ENCODE results near the gene SCGB3A1.

Gene SCGB3A1

GRCh38 chr5:180637962-180638680, 46.8 kb upstream of the SCGB3A1 start:
- H3K79me1 ChIP-seq (ENCODE audit: low read length), result no peaks in the 10 kb centered on the region
- H2AFZ ChIP-seq (ENCODE audit: insufficient read depth, low read length, poor library complexity), result no peak overlapping the region
- H3K23ac ChIP-seq (ENCODE audit: low read length), result no peak overlapping the region
- H3K79me2 ChIP-seq (ENCODE audit: control insufficient read depth, insufficient read depth, low read length, poor library complexity), result no peaks in the 10 kb centered on the region
- H2BK12ac ChIP-seq (ENCODE audit: low read length), result no peak overlapping the region
- no peak overlapping the region for H2BK120ac ChIP-seq (ENCODE audit: insufficient read depth, low read length, poor library complexity)
- no peak overlapping the region for H2AK5ac ChIP-seq (ENCODE audit: low read length)
- H4K12ac ChIP-seq (ENCODE audit: low read depth, low read length), result no peak overlapping the region
- H3K4me1 ChIP-seq (ENCODE audit: control insufficient read depth in 1 of 2, insufficient read depth in 2 of 2, low read length in 2 of 2), result peaks cover 0 to 1% of the 10 kb centered on the region in 2 experiments
- H3K27ac ChIP-seq (ENCODE audit: low read depth, low read length), result no peak overlapping the region
- H3K9me3 ChIP-seq (ENCODE audit: insufficient read depth, low read depth, low read length), result peaks cover 2% of the 10 kb centered on the region
- no peak overlapping the region for H3K4me2 ChIP-seq (ENCODE audit: low read length)
- no peak overlapping the region for H3K4ac ChIP-seq (ENCODE audit: low read depth, low read length)
- H3K14ac ChIP-seq (ENCODE audit: low read length), result no peak overlapping the region
- H3K18ac ChIP-seq (ENCODE audit: low read length), result no peak overlapping the region
- no peaks in the 10 kb centered on the region for H3K27me3 ChIP-seq (ENCODE audit: insufficient read depth, low read length)
- H3K9ac ChIP-seq (ENCODE audit: low read length), result no peak overlapping the region
- no peaks in the 10 kb centered on the region for H3K36me3 ChIP-seq (ENCODE audit: control insufficient read depth in 1 of 2, insufficient read depth in 2 of 2, low read length in 2 of 2)
- no peak overlapping the region for H4K91ac ChIP-seq (ENCODE audit: low read depth, low read length)
- no peak for DNase-seq
- no peak overlapping the region for H2BK5ac ChIP-seq (ENCODE audit: low read depth, low read length, poor library complexity)
- H4K8ac ChIP-seq (ENCODE audit: low read depth, low read length), result no peak overlapping the region
- no CpG with 5 or more reads among the region's 20 CpGs for WGBS (ENCODE audit: extremely low coverage, insufficient coverage, insufficient read length)
- H3K4me3 ChIP-seq (ENCODE audit: low read depth, low read length), result no peak overlapping the region

DNA sequence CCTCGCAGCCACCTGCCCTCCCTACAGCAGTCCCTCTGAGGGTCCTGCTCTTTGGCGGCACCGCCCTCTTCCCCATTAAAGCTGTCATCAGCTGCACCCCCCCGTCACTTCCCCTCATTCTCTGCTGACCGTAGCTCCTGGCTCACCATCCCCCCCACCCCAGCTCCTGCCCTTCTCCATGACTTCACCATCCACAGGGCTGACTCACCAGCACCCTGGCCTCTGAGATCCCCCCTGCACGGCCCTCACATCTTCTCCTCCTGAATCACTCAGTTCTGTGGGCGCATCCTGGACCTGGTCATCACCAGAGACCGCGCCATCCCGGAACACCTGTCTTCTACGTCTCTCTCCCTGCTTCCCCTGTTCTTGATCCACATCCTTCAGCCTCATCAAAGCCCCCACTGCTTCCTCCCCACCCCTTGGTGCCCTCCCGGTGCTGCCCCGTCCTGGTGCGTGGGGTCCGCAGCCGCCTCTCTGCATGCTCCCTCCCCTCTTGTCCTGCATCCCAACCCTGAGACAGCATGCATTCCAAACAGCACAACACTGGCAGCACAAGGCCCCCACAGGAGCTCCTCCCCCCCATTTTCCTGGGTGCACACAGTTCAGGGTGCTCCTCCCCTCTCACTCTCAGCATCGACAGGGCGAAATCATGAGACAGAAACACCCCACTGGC, 45.2 kb upstream of the SCGB3A1 start:
- H3K27me3 ChIP-seq (ENCODE audit: insufficient read depth, low read length), result no peaks in the 10 kb centered on the region
- H2BK12ac ChIP-seq (ENCODE audit: low read length), result no peak overlapping the region
- DNase-seq, result no peak
- no peak overlapping the region for H3K4me3 ChIP-seq (ENCODE audit: low read depth, low read length)
- no peak overlapping the region for H4K91ac ChIP-seq (ENCODE audit: low read depth, low read length)
- H4K12ac ChIP-seq (ENCODE audit: low read depth, low read length), result no peak overlapping the region
- H3K4ac ChIP-seq (ENCODE audit: low read depth, low read length), result no peak overlapping the region
- no peak overlapping the region for H4K8ac ChIP-seq (ENCODE audit: low read depth, low read length)
- no peaks in the 10 kb centered on the region for H3K79me1 ChIP-seq (ENCODE audit: low read length)
- H2AK5ac ChIP-seq (ENCODE audit: low read length), result no peak overlapping the region
- no peak overlapping the region for H3K4me2 ChIP-seq (ENCODE audit: low read length)
- no peak overlapping the region for H3K23ac ChIP-seq (ENCODE audit: low read length)
- H3K36me3 ChIP-seq (ENCODE audit: control insufficient read depth in 1 of 2, insufficient read depth in 2 of 2, low read length in 2 of 2), result no peaks in the 10 kb centered on the region
- no peak overlapping the region for H3K27ac ChIP-seq (ENCODE audit: low read depth, low read length)
- no CpG with 5 or more reads among the region's 18 CpGs for WGBS (ENCODE audit: extremely low coverage, insufficient coverage, insufficient read length)
- H2BK120ac ChIP-seq (ENCODE audit: insufficient read depth, low read length, poor library complexity), result no peak overlapping the region
- peaks cover 3% of the 10 kb centered on the region for H3K9me3 ChIP-seq (ENCODE audit: insufficient read depth, low read depth, low read length)
- H3K4me1 ChIP-seq (ENCODE audit: control insufficient read depth in 1 of 2, insufficient read depth in 2 of 2, low read length in 2 of 2), result peaks cover 0 to 1% of the 10 kb centered on the region in 2 experiments
- H3K9ac ChIP-seq (ENCODE audit: low read length), result no peak overlapping the region
- H3K14ac ChIP-seq (ENCODE audit: low read length), result no peak overlapping the region
- no peak overlapping the region for H2AFZ ChIP-seq (ENCODE audit: insufficient read depth, low read length, poor library complexity)
- H3K79me2 ChIP-seq (ENCODE audit: control insufficient read depth, insufficient read depth, low read length, poor library complexity), result no peaks in the 10 kb centered on the region
- H2BK5ac ChIP-seq (ENCODE audit: low read depth, low read length, poor library complexity), result no peak overlapping the region
- H3K18ac ChIP-seq (ENCODE audit: low read length), result no peak overlapping the region

DNA sequence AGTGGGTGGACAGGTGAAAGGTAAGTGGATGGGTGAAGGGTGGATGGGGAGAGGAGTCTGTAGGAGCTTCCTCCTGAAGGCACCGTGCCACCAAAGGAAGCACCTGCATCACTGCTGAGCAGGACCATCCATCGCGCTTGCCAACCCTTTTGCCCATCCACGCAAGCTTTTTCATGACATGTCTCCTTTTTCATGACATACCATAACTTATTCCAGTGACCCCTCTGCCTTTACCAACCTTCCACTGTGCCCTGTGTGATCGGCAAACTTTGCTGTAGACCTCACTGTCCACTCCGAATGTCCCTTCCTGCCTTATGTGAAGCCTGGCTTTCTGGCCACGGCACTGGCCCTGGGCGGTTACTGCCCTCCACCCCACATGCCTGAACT, 44.7 kb upstream of the SCGB3A1 start:
- Histone ChIP-seq H4K91ac (ENCODE audit: low read depth, low read length) (no peak overlapping the region), H3K9me3 (ENCODE audit: insufficient read depth, low read depth, low read length) (peaks cover 4% of the 10 kb centered on the region), H3K4me2 (ENCODE audit: low read length) (no peak overlapping the region), H3K36me3 (ENCODE audit: control insufficient read depth in 1 of 2, insufficient read depth in 2 of 2, low read length in 2 of 2) (no peaks in the 10 kb centered on the region), H4K12ac (ENCODE audit: low read depth, low read length) (no peak overlapping the region), H2AK5ac (ENCODE audit: low read length) (no peak overlapping the region), H3K79me2 (ENCODE audit: control insufficient read depth, insufficient read depth, low read length, poor library complexity) (no peaks in the 10 kb centered on the region), H3K79me1 (ENCODE audit: low read length) (no peaks in the 10 kb centered on the region), H3K27me3 (ENCODE audit: insufficient read depth, low read length) (no peaks in the 10 kb centered on the region), H3K4me1 (ENCODE audit: control insufficient read depth in 1 of 2, insufficient read depth in 2 of 2, low read length in 2 of 2) (peaks cover 0 to 1% of the 10 kb centered on the region in 2 experiments), H2BK12ac (ENCODE audit: low read length) (no peak overlapping the region), H3K4ac (ENCODE audit: low read depth, low read length) (no peak overlapping the region), H3K4me3 (ENCODE audit: low read depth, low read length) (no peak overlapping the region), H2BK120ac (ENCODE audit: insufficient read depth, low read length, poor library complexity) (no peak overlapping the region), H3K9ac (ENCODE audit: low read length) (no peak overlapping the region), H2BK5ac (ENCODE audit: low read depth, low read length, poor library complexity) (no peak overlapping the region), H2AFZ (ENCODE audit: insufficient read depth, low read length, poor library complexity) (no peak overlapping the region), H3K23ac (ENCODE audit: low read length) (no peak overlapping the region), H4K8ac (ENCODE audit: low read depth, low read length) (no peak overlapping the region), H3K27ac (ENCODE audit: low read depth, low read length) (no peak overlapping the region), H3K18ac (ENCODE audit: low read length) (no peak overlapping the region), H3K14ac (ENCODE audit: low read length) (no peak overlapping the region)
- no CpG with 5 or more reads among the region's 8 CpGs for WGBS (ENCODE audit: extremely low coverage, insufficient coverage, insufficient read length)
- no peak for DNase-seq

- H2BK5ac ChIP-seq (ENCODE audit: low read depth, low read length, poor library complexity), result no peak overlapping the region
- H2AK5ac ChIP-seq (ENCODE audit: low read length), result no peak overlapping the region
- no peak overlapping the region for H3K18ac ChIP-seq (ENCODE audit: low read length)
- no peak for DNase-seq
- no peak overlapping the region for H2BK12ac ChIP-seq (ENCODE audit: low read length)
- no peak overlapping the region for H3K4me3 ChIP-seq (ENCODE audit: low read depth, low read length)
- no peaks in the 10 kb centered on the region for H3K79me2 ChIP-seq (ENCODE audit: control insufficient read depth, insufficient read depth, low read length, poor library complexity)
- H3K14ac ChIP-seq (ENCODE audit: low read length), result no peak overlapping the region
- H3K4me2 ChIP-seq (ENCODE audit: low read length), result no peak overlapping the region
- no peak overlapping the region for H3K9ac ChIP-seq (ENCODE audit: low read length)
- H3K4ac ChIP-seq (ENCODE audit: low read depth, low read length), result no peak overlapping the region
- H4K12ac ChIP-seq (ENCODE audit: low read depth, low read length), result no peak overlapping the region
- no CpG with 5 or more reads among the region's 14 CpGs for WGBS (ENCODE audit: extremely low coverage, insufficient coverage, insufficient read length)
- peaks cover 4% of the 10 kb centered on the region for H3K9me3 ChIP-seq (ENCODE audit: insufficient read depth, low read depth, low read length)
- H2BK120ac ChIP-seq (ENCODE audit: insufficient read depth, low read length, poor library complexity), result no peak overlapping the region
- no peak overlapping the region for H2AFZ ChIP-seq (ENCODE audit: insufficient read depth, low read length, poor library complexity)
- no peak overlapping the region for H4K8ac ChIP-seq (ENCODE audit: low read depth, low read length)
- no peaks in the 10 kb centered on the region for H3K79me1 ChIP-seq (ENCODE audit: low read length)
- H3K4me1 ChIP-seq (ENCODE audit: control insufficient read depth in 1 of 2, insufficient read depth in 2 of 2, low read length in 2 of 2), result no peaks in the 10 kb centered on the region
- H3K27ac ChIP-seq (ENCODE audit: low read depth, low read length), result no peak overlapping the region
- H3K23ac ChIP-seq (ENCODE audit: low read length), result no peak overlapping the region
- H4K91ac ChIP-seq (ENCODE audit: low read depth, low read length), result no peak overlapping the region
- H3K36me3 ChIP-seq (ENCODE audit: control insufficient read depth in 1 of 2, insufficient read depth in 2 of 2, low read length in 2 of 2), result no peaks in the 10 kb centered on the region
- H3K27me3 ChIP-seq (ENCODE audit: insufficient read depth, low read length), result no peaks in the 10 kb centered on the region
Observed at GRCh38 chr5:180633283-180634177, 42.2 kb upstream of the SCGB3A1 start.
